ENCODE measurements around the gene NOMO2. TPM values are rescaled to one million over a fixed set of nuclear protein-coding genes. Genes with fewer than 3 reads are reported as not detected.
"Not testable (repeated sequence)": the region's sequence is repeated elsewhere in the genome, so short reads cannot be mapped to it uniquely, and the experiment has no call there.

The NOMO2 gene
- total RNA-seq, 4 donors from 2014 or later = 45.7 to 98.1 (median 63.1) TPM

GRCh38 chr16:18591908-18592307 lies 30.0 kb upstream of the NOMO2 start:
- H3K27ac ChIP-seq; H3K36me3 ChIP-seq; H3K4me1 ChIP-seq; H3K27me3 ChIP-seq; DNase-seq (ENCODE audit: low spot score in 2 of 2); H3K9me3 ChIP-seq; H3K4me3 ChIP-seq: not testable (repeated sequence)
- WGBS, 2 donors = 23 to 66% methylated on average over 2 to 4 of the region's 4 CpGs

GRCh38 chr16:18591441-18591840 lies 29.5 kb upstream of the NOMO2 start:
- not testable (repeated sequence) for DNase-seq (ENCODE audit: low spot score in 2 of 2); H3K27me3 ChIP-seq; H3K36me3 ChIP-seq; H3K4me3 ChIP-seq; H3K27ac ChIP-seq; H3K9me3 ChIP-seq; H3K4me1 ChIP-seq

- not testable (repeated sequence) for H3K9me3 ChIP-seq; H3K4me1 ChIP-seq; H3K27me3 ChIP-seq; H3K27ac ChIP-seq; H3K4me3 ChIP-seq; DNase-seq (ENCODE audit: low spot score in 2 of 2); H3K36me3 ChIP-seq
- 66 to 72% methylated on average over 8 to 10 of the region's 10 CpGs for WGBS, 2 donors
Observed at GRCh38 chr16:18589806-18590205, 27.9 kb upstream of the NOMO2 start.

- not testable (repeated sequence) for H3K9me3 ChIP-seq; H3K27ac ChIP-seq; DNase-seq (ENCODE audit: low spot score in 2 of 2); H3K4me3 ChIP-seq; H3K4me1 ChIP-seq; H3K27me3 ChIP-seq; H3K36me3 ChIP-seq
- 39 to 70% methylated on average over 2 to 4 of the region's 5 CpGs for WGBS, 2 donors
Observed at GRCh38 chr16:18586560-18587540, 25.0 kb upstream of the NOMO2 start.

GRCh38 chr16:18585789-18586188 lies 23.9 kb upstream of the NOMO2 start:
- WGBS, 2 donors = 91% methylated on average over 8 to 9 of the region's 10 CpGs
- H3K27ac ChIP-seq; H3K36me3 ChIP-seq; H3K9me3 ChIP-seq; H3K4me3 ChIP-seq; H3K4me1 ChIP-seq; H3K27me3 ChIP-seq; DNase-seq (ENCODE audit: low spot score in 2 of 2): not testable (repeated sequence)

- no peak for TF ChIP-seq EP300 (IDR thresholded peaks at IDR 0.05)
- TF ChIP-seq POLR2A (IDR thresholded peaks at IDR 0.05) = no peak
- TF ChIP-seq CTCF (IDR thresholded peaks at IDR 0.05) = no peak
- Histone ChIP-seq H3K27me3 (no peaks in the 10 kb centered on the region), H3K4me1 (no peaks in the 10 kb centered on the region), H3K9me3 (no peaks in the 10 kb centered on the region), H3K36me3 (no peaks in the 10 kb centered on the region), H3K4me3 (no peak overlapping the region), H3K27ac (no peak overlapping the region)
- 69 to 71% methylated on average over 1 of the region's 1 CpG for WGBS, 2 donors
- DNase-seq (ENCODE audit: low spot score in 2 of 2) = no peak
Observed at GRCh38 chr16:18582902-18583301, 21.0 kb upstream of the NOMO2 start.

- not testable (repeated sequence) for H3K4me3 ChIP-seq; H3K36me3 ChIP-seq; DNase-seq (ENCODE audit: low spot score in 2 of 2); H3K27ac ChIP-seq; H3K9me3 ChIP-seq; H3K27me3 ChIP-seq; H3K4me1 ChIP-seq
- 64 to 76% methylated on average over 3 of the region's 5 CpGs for WGBS, 2 donors
Observed at GRCh38 chr16:18580396-18580795, 18.5 kb upstream of the NOMO2 start.

GRCh38 chr16:18579261-18579660 lies 17.4 kb upstream of the NOMO2 start:
- not testable (repeated sequence) for H3K9me3 ChIP-seq; H3K36me3 ChIP-seq; H3K27ac ChIP-seq; DNase-seq (ENCODE audit: low spot score in 2 of 2); H3K27me3 ChIP-seq; H3K4me3 ChIP-seq; H3K4me1 ChIP-seq
- WGBS, 2 donors = 87 to 97% methylated on average over 2 of the region's 2 CpGs

- WGBS, 2 donors = 96% methylated on average over 1 of the region's 1 CpG
- not testable (repeated sequence) for H3K36me3 ChIP-seq; H3K4me1 ChIP-seq; H3K9me3 ChIP-seq; H3K27ac ChIP-seq; DNase-seq (ENCODE audit: low spot score in 2 of 2); H3K27me3 ChIP-seq; H3K4me3 ChIP-seq
Observed at GRCh38 chr16:18577942-18578341, 16.0 kb upstream of the NOMO2 start.

GRCh38 chr16:18575945-18576344 lies 14.0 kb upstream of the NOMO2 start:
- not testable (repeated sequence) for H3K27ac ChIP-seq; DNase-seq (ENCODE audit: low spot score in 2 of 2); H3K4me3 ChIP-seq

GRCh38 chr16:18575298-18575917 lies 13.5 kb upstream of the NOMO2 start:
- H3K4me3 ChIP-seq; H3K9me3 ChIP-seq; H3K27me3 ChIP-seq; DNase-seq (ENCODE audit: low spot score in 2 of 2); H3K27ac ChIP-seq; H3K36me3 ChIP-seq; H3K4me1 ChIP-seq: not testable (repeated sequence)
- WGBS, 2 donors = 80 to 89% methylated on average over 11 to 13 of the region's 13 CpGs

More at GRCh38 chr16:18575945-18576344, 14.0 kb upstream of the NOMO2 start:
- not testable (repeated sequence) for H3K9me3 ChIP-seq, H3K4me1 ChIP-seq, H3K36me3 ChIP-seq, H3K27me3 ChIP-seq
- 0 to 62% methylated on average over 1 to 2 of the region's 2 CpGs for WGBS, 2 donors

- not testable (repeated sequence) for H3K27ac ChIP-seq; H3K36me3 ChIP-seq; H3K27me3 ChIP-seq; DNase-seq (ENCODE audit: low spot score in 2 of 2); H3K4me1 ChIP-seq; H3K4me3 ChIP-seq; H3K9me3 ChIP-seq
- 86 to 88% methylated on average over 3 to 4 of the region's 7 CpGs for WGBS, 2 donors
Observed at GRCh38 chr16:18573887-18574286, 12.0 kb upstream of the NOMO2 start.

All from tibial nerve (tissue), 4 donors.